NCI-H526 treated with DMSO at 0.1 percent for 48 hours (cell line): Measurements from ENCODE around the gene PRR22.

Experiments
- DNase-seq: peaks from one replicate; lab custom pipeline; 2025; lab: John Stamatoyannopoulos, UW

Gene PRR22

GRCh38 chr19:5784581-5785147 lies at the start of gene PRR22:
Gene PRR22, minus strand, starts transcription at chr19:5784746. Its CDS starts 86 bp downstream, at chr19:5784660.
- no peak for DNase-seq

DNA sequence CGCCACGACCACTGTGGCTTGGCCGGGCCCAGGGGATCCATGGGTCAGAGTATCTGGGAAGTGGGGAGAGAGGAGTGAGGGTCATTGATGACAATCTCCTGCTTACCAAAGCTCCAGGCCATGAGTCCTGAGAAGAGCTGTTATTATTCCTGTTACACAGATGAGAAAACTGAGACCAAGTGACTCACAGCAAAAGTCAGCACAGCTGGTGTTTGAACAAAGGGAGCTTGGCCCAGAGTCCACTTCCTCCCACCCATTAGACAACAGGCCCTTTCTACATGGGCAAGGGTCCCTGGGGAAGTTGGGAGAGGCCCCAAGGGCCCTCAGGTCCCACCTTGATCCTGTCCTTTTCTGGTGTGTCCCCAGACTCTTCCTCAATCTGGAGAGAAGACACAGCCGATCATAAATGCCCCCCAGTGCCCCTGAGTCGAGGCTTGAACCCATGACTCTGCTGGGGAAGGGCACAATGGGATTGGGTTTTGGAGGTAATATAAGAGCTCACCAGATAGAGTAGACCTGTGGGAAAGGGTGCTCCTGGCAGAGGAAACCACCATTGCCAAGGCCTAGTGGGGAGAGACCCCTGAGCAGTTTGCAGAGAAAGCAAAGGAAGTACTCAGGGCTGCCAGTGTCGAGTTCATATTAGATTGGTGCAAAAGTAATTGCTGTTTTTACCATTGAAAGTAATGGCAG lies 48.1 kb upstream of the PRR22 start:
- DNase-seq = no peak

GRCh38 chr19:5832061-5832460 lies 47.5 kb upstream of the PRR22 start:
- no peak for DNase-seq

DNA sequence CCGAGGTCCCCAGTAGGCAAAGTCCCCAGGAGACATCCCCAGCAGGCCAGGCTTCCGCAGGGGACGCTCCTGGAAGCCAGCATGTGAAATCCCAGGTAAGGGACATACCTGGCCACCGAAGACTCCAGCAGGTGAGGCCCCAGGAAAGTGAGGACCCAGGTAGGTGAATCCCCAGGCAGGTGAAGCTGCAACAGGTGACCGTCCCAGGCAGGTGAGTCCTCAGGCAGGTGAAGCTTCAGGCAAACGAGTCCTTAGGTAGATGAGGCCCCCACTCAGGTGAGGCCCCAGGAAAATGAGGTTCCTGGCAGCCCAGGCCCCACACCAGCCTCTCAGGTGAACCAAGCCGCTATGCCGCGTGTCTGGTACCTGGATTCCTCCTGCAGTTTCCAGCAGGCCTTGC lies 46.6 kb upstream of the PRR22 start:
- DNase-seq = no peak

DNA sequence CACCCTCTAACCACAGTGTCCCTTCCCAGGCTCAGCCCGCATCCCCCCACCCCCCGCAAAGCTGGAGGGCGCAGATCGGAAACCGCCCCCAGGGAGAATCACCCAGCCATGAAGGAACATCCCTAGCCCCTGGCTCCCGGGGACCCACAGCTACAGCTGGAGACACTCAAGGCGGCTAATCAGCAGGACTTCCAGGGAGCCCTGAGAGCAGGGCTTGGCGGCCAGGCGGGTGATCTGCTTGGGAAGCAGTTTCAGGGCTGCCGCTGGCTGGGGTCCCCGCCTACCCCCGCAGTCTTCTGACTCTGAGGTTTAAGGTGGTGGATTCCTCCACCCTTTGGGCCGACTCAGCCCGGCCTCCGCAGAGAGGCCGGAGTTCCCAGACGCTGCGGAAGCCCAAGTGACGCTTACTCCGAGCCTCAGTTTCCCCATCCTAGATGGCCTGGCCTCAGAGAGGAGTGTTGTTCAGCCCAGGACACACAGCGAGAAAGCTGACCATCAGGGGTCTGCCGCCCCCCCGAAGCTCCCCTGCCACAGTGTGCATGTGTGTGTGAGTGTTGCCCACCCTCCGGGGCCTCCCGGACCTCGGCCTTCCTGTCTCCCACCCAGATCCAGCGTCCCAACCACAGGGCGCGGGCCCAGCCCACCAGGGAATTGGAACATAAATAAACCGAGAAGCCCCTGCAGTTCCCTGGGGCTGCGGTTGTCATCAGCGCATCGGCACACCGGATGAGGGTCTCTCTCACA lies 45.2 kb upstream of the PRR22 start:
- no peak for DNase-seq

- peak; percentile 47 for DNase-seq
These were observed 44.4 kb upstream of the PRR22 start for GRCh38 chr19:5828661-5829566.

GRCh38 chr19:5827891-5828660 lies 43.5 kb upstream of the PRR22 start:
- peak; percentile 63 for DNase-seq

GRCh38 chr19:5827342-5827890 lies 42.9 kb upstream of the PRR22 start:
- no peak for DNase-seq

GRCh38 chr19:5826531-5827341 lies 42.2 kb upstream of the PRR22 start:
- peak; percentile 72 for DNase-seq

DNA sequence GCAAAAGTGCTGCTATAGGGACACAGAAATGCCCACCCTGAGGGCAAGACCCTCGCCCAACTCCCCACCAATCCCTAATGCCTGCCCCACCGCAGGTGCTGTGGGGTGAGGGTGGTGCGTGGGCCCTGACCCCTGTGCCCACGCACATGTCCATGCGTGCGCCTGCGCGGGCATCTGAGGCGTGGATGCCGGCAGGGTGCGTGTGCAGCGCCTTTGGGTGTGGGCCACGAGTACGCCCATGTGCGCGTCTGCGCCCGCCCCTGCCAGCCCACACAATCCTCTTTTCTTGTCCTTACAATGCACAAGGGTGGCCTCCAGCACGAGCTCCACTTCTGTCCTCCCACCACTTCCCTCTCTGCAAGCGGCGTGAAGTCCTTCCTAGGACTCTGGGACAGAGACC lies 40.6 kb upstream of the PRR22 start:
- DNase-seq = no peak

DNA sequence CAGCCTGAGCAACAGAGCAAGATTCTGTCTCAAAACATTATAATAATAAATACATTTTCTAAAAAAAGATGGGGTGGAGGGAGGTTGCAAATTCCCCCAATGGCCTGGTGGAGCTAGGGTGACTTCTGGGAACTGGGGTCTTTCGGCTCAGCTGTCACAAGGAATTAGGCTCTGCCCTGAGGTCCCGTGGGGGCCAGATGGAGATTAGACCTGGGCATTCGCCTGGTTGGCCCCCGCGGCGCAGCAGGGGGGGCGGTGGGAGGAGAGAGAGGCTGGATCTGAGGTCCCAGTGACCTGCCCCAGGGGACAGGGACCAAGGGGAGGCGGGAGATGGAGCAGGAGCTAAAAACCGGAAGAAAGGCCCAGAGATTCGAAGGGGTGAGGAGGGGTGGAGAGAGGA lies 40.2 kb upstream of the PRR22 start:
- DNase-seq = no peak

DNA sequence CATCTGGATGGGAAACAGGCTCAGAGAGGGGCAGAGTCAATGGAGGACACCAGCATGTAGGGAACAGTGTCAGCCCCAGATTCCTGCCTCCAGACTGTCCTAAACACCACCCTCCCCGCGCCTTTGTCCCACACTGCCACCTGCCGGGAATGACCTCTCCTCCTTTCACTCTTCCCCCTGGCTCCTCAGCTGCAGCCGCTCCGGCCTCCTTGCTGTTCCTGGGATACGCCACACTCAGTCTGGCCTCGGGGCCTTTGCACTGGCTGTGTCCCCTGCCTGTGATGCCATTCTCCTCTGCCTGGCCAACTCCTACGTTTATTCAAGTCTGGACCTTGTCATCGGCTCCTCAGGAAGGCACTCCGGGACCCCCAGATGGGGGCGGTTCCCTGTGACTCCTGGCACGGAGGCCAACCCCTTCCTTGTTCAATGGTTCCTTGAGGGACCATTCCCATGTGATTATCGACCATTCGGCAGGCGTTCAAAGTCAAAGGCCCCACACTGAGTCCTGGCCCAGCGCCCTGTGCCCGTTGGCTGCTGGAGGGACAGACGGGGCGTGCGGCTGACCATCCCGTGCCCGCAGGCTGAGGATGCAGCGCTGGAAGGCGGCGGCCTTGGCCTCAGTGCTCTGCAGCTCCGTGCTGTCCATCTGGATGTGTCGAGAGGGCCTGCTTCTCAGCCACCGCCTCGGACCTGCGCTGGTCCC lies 39.2 kb upstream of the PRR22 start:
- DNase-seq = peak; percentile 18

DNA sequence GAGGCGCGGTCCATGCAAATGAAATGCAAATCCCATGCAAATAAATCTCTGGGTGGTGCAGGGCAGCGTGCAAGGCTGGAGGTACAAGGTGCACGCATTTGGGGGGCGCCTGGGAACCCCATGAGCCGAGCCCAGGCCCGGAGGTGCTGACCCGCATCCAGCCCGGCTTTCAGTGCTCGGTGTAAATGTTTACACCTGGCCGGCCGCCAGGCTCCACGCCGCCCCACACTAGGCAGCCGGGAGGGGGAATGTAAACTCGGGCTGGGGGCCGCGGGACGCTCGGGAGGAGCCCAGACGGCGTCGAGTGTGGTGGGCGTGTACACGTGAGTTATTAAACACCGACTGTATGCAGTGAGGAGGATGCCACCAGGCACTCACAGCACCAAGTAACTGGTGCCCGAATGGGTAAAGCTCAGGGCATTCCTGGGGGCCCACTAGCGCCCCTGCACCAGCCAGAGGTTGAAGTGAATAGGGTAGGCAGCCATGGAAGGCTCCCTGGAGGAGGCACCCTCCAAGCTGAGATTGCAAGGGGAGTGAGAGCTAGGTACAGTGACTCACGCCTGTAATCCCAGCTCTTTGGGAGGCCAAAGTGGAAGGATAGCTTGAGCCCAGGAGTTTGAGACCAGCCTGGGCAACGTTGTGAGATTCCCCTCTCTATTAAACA lies 37.8 kb upstream of the PRR22 start:
- DNase-seq = peak; percentile 49

GRCh38 chr19:5821521-5822180 lies 37.1 kb upstream of the PRR22 start:
- DNase-seq = no peak

GRCh38 chr19:5820785-5821184 lies 36.2 kb upstream of the PRR22 start:
- DNase-seq = no peak

DNA sequence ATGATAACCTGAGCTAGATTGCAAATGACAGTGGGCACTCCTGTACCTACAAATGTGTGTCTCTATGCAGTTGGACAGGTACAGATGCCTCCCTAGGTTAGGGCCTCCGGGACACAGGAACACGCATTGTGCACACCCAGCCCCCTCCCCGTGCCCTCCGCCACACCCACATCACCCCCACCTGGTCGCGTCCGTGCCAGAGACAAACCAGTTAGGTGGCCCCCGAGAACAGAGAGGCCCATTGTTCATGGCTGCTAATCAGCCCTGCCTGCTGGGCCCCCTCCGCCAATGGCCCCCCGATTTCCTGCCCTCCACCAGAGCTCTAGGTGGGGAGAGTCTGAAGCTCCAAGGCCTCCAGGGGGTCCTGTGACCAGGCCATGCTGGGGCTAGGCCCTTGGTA lies 34.0 kb upstream of the PRR22 start:
- DNase-seq = no peak

GRCh38 chr19:5817218-5817617 lies 32.7 kb upstream of the PRR22 start:
- DNase-seq = no peak

GRCh38 chr19:5814852-5815246 lies 30.3 kb upstream of the PRR22 start:
- no peak for DNase-seq
